Left renal cortex interstitium (tissue), 4 donors: ENCODE data around the gene TMEM44. TPM values are rescaled to one million over a fixed set of nuclear protein-coding genes. Genes with fewer than 3 reads are reported as not detected.

ENCODE experiments used
- polyA plus RNA-seq, 4 donors: library from polyadenylated mRNA; unstranded; fragments of 120-200 nt; gene quantifications; one replicate each; pipeline ENCODE4 v1.2.1, GENCODE V29; 2013; ENCODE audit not compliant: insufficient read length in 4 of 4

TMEM44 gene
- polyA plus RNA-seq, 4 donors: 14.6 to 23.6 (median 20.5) TPM

Other genes with a start within 250 kb of the TMEM44 start
- under 1 TPM; 0.56 to 0.71 (median 0.61) TPM for gene GP5, start 234.2 kb downstream of the TMEM44 start, polyA plus RNA-seq
- gene ATP13A3, start 146.4 kb downstream of the TMEM44 start, polyA plus RNA-seq: 100 to 1,000 TPM in 1 of 4 donors, 10 to 100 TPM in 3; 84.8 to 124 (median 91.5) TPM
- 10 to 100 TPM; 29.9 to 50.8 (median 42.2) TPM for gene LSG1, start 38.8 kb upstream of the TMEM44 start, polyA plus RNA-seq
- 1 to 10 TPM; 5.5 to 9.4 (median 6.7) TPM for gene FAM43A, start 52.5 kb upstream of the TMEM44 start, polyA plus RNA-seq